IMR-90 (cell line): ENCODE measurements around the gene CFAP90. TPM values are rescaled to one million over a fixed set of nuclear protein-coding genes. Genes with fewer than 3 reads are reported as not detected.

Source experiments
- ATAC-seq: fragments of 200-7000 bp; cut with Tn5 transposase; 2 replicates; pipeline ENCODE4 v1.9.1; 2020; ENCODE audit warnings: low read depth, mild to moderate bottlenecking, moderate library complexity
- BruUV-seq: library from RNA; stranded (reverse); fragments of 400-500 nt; replicated peaks from 2 replicates; lab custom pipeline; 2021; lab: Mats Ljungman, UMichigan
- CTCF ChIA-PET: fragments of 300-600 bp; formaldehyde crosslinking; extraction: SDS; loops from one replicate; lab custom pipeline; 2021; ENCODE audit warnings: antibody characterized with exemption; lab: Yijun Ruan, JAX
- POLR2A ChIA-PET: fragments of 300-600 bp; sonication (Branson Sonifier 250); formaldehyde crosslinking; loops from one replicate; lab custom pipeline; 2022; ENCODE audit warnings: antibody characterized with exemption; ENCODE audit not compliant: unreplicated experiment; lab: Charles Lee
- DNase-seq: peaks from one replicate; pipeline ENCODE4 v3.0.0; 2013
- H2AFZ ChIP-seq: replicated peaks from 2 replicates; pipeline ENCODE3; 2013; ENCODE audit warnings: low read length, mild to moderate bottlenecking; ENCODE audit not compliant: poor library complexity
- H2AK5ac ChIP-seq: 2 replicates; pipeline ENCODE4 v1.6.1; 2013; ENCODE audit warnings: low read depth, low read length, inconsistent platforms
- H2AK9ac ChIP-seq: replicated peaks from 2 replicates; pipeline ENCODE3; 2013; ENCODE audit warnings: mild to moderate bottlenecking, low read depth, low read length, moderate library complexity; ENCODE audit not compliant: poor library complexity
- H2BK120ac ChIP-seq: 2 replicates; pipeline ENCODE4 v1.6.1; 2013; ENCODE audit warnings: low read depth, low read length, inconsistent platforms
- H2BK15ac ChIP-seq: 3 replicates; pipeline ENCODE4 v1.6.1; 2013; ENCODE audit warnings: low read depth, low read length, inconsistent platforms
- H2BK20ac ChIP-seq: 2 replicates; pipeline ENCODE4 v1.6.1; 2013; ENCODE audit warnings: low read depth, mild to moderate bottlenecking, inconsistent platforms, low read length, moderate library complexity
- H2BK5ac ChIP-seq: 2 replicates; pipeline ENCODE4 v1.6.1; 2013; ENCODE audit warnings: mild to moderate bottlenecking, low read depth, low read length, inconsistent platforms; ENCODE audit not compliant: poor library complexity, severe bottlenecking
- H3K14ac ChIP-seq: replicated peaks from 2 replicates; pipeline ENCODE4 v1.6.1; 2013; ENCODE audit warnings: low read depth, low read length, inconsistent platforms
- H3K18ac ChIP-seq: 2 replicates; pipeline ENCODE4 v1.6.1; 2013; ENCODE audit warnings: low read depth, low read length, control low read depth
- H3K23ac ChIP-seq: 2 replicates; pipeline ENCODE4 v1.6.1; 2013; ENCODE audit warnings: low read depth, low read length, inconsistent platforms
- H3K27ac ChIP-seq: 2 replicates; pipeline ENCODE4 v1.5.1; 2013; ENCODE audit warnings: mild to moderate bottlenecking, control low read depth, low read length; ENCODE audit not compliant: insufficient read depth
- H3K27me3 ChIP-seq: 2 replicates; pipeline ENCODE4 v1.6.1; 2013; ENCODE audit warnings: low read length; ENCODE audit not compliant: control insufficient read depth, insufficient read depth
- H3K36me3 ChIP-seq: 2 replicates; pipeline ENCODE4 v1.6.1; 2013; ENCODE audit warnings: low read length, mixed read lengths; ENCODE audit not compliant: control insufficient read depth, insufficient read depth
- H3K4ac ChIP-seq: 2 replicates; pipeline ENCODE4 v1.6.1; 2013; ENCODE audit warnings: low read depth, low read length, inconsistent platforms
- H3K4me1 ChIP-seq: 2 replicates; pipeline ENCODE4 v1.6.1; 2013; ENCODE audit warnings: low read length, mixed read lengths; ENCODE audit not compliant: control insufficient read depth, insufficient read depth
- H3K4me2 ChIP-seq: 2 replicates; pipeline ENCODE4 v1.6.1; 2013; ENCODE audit warnings: low read depth, mild to moderate bottlenecking, control low read depth, low read length, moderate library complexity
- H3K4me3 ChIP-seq: 2 replicates; pipeline ENCODE4 v1.5.1; 2013; ENCODE audit warnings: low read depth, mild to moderate bottlenecking, control low read depth, low read length, moderate library complexity; ENCODE audit not compliant: insufficient read depth
- H3K56ac ChIP-seq: 2 replicates; pipeline ENCODE4 v1.6.1; 2013; ENCODE audit warnings: low read length, inconsistent platforms; ENCODE audit not compliant: insufficient read depth; ENCODE audit errors: extremely low read depth
- H3K79me1 ChIP-seq, 2 experiments: 2 replicates each; pipeline ENCODE4 v1.6.1; 2013; ENCODE audit warnings: low read length in 2 of 2, inconsistent platforms in 1 of 2, low read depth in 1 of 2
- H3K9ac ChIP-seq: 2 replicates; pipeline ENCODE4 v1.6.1; 2013; ENCODE audit warnings: low read depth, low read length, control low read depth
- H3K9me1 ChIP-seq: 2 replicates; pipeline ENCODE4 v1.6.1; 2013; ENCODE audit warnings: low read length, inconsistent platforms; ENCODE audit not compliant: insufficient read depth
- H3K9me3 ChIP-seq: 2 replicates; pipeline ENCODE4 v1.6.1; 2013; ENCODE audit warnings: low read length; ENCODE audit not compliant: control insufficient read depth, insufficient read depth
- H4K20me1 ChIP-seq: 2 replicates; pipeline ENCODE4 v1.6.1; 2013; ENCODE audit warnings: low read length, inconsistent platforms; ENCODE audit not compliant: insufficient read depth
- H4K5ac ChIP-seq: 2 replicates; pipeline ENCODE4 v1.6.1; 2013; ENCODE audit warnings: mild to moderate bottlenecking, low read depth, low read length, control low read depth
- H4K8ac ChIP-seq, 2 experiments: 2 replicates each; pipeline ENCODE4 v1.6.1; 2013; ENCODE audit warnings: low read depth in 2 of 2, low read length in 2 of 2, control low read depth in 1 of 2, inconsistent platforms in 1 of 2
- H4K91ac ChIP-seq: 2 replicates; pipeline ENCODE4 v1.6.1; 2013; ENCODE audit warnings: low read depth, low read length, inconsistent platforms; ENCODE audit not compliant: insufficient read depth
- MAFK ChIP-seq: IDR thresholded peaks from 2 replicates; pipeline ENCODE4 v1.6.1; 2012; ENCODE audit warnings: low read depth, low read length, improper control_type of control experiment
- MXI1 ChIP-seq: IDR thresholded peaks from 2 replicates; pipeline ENCODE4 v1.6.1; 2012; ENCODE audit warnings: low read depth, mild to moderate bottlenecking, low read length, moderate library complexity, borderline replicate concordance
- NFE2L2 ChIP-seq: fragments of 150-350 bp; IDR thresholded peaks from 2 replicates; pipeline ENCODE4 v1.6.1; 2016; ENCODE audit warnings: low read depth, mild to moderate bottlenecking, low read length
- POLR2A ChIP-seq: IDR thresholded peaks from 2 replicates; pipeline ENCODE4 v1.6.1; 2012; ENCODE audit warnings: mild to moderate bottlenecking, low read depth, low read length
- RCOR1 ChIP-seq: IDR thresholded peaks from 2 replicates; pipeline ENCODE4 v1.6.1; 2012; ENCODE audit warnings: mild to moderate bottlenecking, low read length, improper control_type of control experiment; ENCODE audit not compliant: insufficient replicate concordance
- RFX5 ChIP-seq: IDR thresholded peaks from 2 replicates; pipeline ENCODE4 v1.8.0; 2012; ENCODE audit warnings: low read depth, mild to moderate bottlenecking, low read length, moderate library complexity
- SMC3 ChIP-seq: fragments of 150-350 bp; IDR thresholded peaks from 2 replicates; pipeline ENCODE4 v1.6.1; 2016; ENCODE audit warnings: low read depth, mild to moderate bottlenecking, antibody characterized with exemption, low read length, moderate library complexity
- WGBS, 2 experiments: methylation state at CpG; one replicate each; pipeline versions ENCODE4 v1.1.5 to v1.1.7; 2013; ENCODE audit warnings: missing lambda C conversion rate in 2 of 2; ENCODE audit not compliant: insufficient read length in 1 of 2; ENCODE audit errors: extremely low coverage in 2 of 2; 5-methylcytosine and 5-hydroxymethylcytosine counted together
- dilution Hi-C: fragments of 300-500 bp; cut with HindIII; formaldehyde crosslinking; loops from one replicate; pipeline ENCODE4 v1.14.3; 2018; ENCODE audit warnings: low sequenced_read_pairs; ENCODE audit not compliant: unreplicated experiment
- in situ Hi-C: fragments of 300-500 bp; cut with MboI; formaldehyde crosslinking; loops from 3 replicates; pipeline ENCODE4 v1.14.3; 2019; ENCODE audit warnings: low sequenced_read_pairs, inconsistent platforms, mixed read lengths
- intact Hi-C: fragments of 100-400 bp; cut with micrococcal nuclease; formaldehyde crosslinking; loops from 2 replicates; pipeline ENCODE4 v1.10.0; 2022
- polyA plus RNA-seq, 3 experiments: library from polyadenylated mRNA; depleted of rRNA; stranded (reverse); fragments of >200 nt; gene quantifications; 2 replicates each; pipeline ENCODE4 v1.2.3, GENCODE V29; 2012; ENCODE audit warnings: low replicate concordance in 1 of 3
- total RNA-seq: library from RNA; depleted of rRNA; stranded (reverse); fragments of >200 nt; gene quantifications from 2 replicates; pipeline ENCODE4 v1.2.3, GENCODE V29; 2012
- TF ChIP-seq, protein P1 (sequence below): conservative IDR thresholded peaks from 2 replicates; pipeline ENCODE4 v1.5.1; 2012; ENCODE audit warnings: mild to moderate bottlenecking, low read depth, low read length, improper control_type of control experiment
- TF ChIP-seq, protein P2 (sequence below): fragments of 150-350 bp; IDR thresholded peaks from 2 replicates; pipeline ENCODE4 v1.6.1; 2017; ENCODE audit warnings: mild to moderate bottlenecking, antibody characterized with exemption, low read length, low read depth

Gene CFAP90
- total and polyA plus RNA-seq, 2 of the 4 experiments (the other 2 are of a cell fraction): 0.09 TPM; not detected in 1

DNA sequence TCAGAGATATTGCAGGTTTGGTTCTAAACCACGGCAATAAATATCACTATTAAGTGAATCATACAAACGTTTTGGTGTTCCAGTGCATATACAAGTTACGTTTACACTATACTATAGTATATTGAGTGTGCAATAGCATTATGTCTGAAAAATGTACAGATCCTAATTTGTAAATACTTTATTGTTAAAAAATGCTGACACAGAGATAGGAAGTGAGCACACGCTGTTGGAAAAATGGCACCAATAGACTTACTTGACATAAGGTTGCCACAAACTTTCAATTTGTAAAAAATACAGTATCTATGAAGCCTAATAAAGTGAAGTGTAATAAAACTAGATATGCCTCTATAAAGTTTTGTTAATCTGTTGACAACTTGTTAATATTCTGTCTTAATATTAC lies 16.0 kb downstream of the CFAP90 start:
- POLR2A ChIA-PET: no interaction called here
- in situ Hi-C loops: no loop called here

More for the DNA sequence above, 16.0 kb downstream of the CFAP90 start:
- no peak overlapping the region for H3K9ac ChIP-seq
- DNase-seq: no peak
- H4K8ac ChIP-seq: no peak overlapping the region
- no peaks in the 10 kb centered on the region for H3K79me1 ChIP-seq
- no peak overlapping the region for H3K18ac ChIP-seq
- H3K4me1 ChIP-seq: no peaks in the 10 kb centered on the region
- intact Hi-C loops (no loop called here), dilution Hi-C loops (no loop called here)
- no peak overlapping the region for H3K56ac ChIP-seq
- no peaks in the 10 kb centered on the region for H3K9me1 ChIP-seq
- no peak overlapping the region for H3K27ac ChIP-seq
- CTCF ChIA-PET: no interaction called here
- H4K20me1 ChIP-seq: no peaks in the 10 kb centered on the region
- no peak overlapping the region for H2AK5ac ChIP-seq
- no peaks in the 10 kb centered on the region for H3K9me3 ChIP-seq
- no peak overlapping the region for H2BK5ac ChIP-seq
- no peak overlapping the region for H4K91ac ChIP-seq
- H3K4me3 ChIP-seq: no peak overlapping the region
- H2BK120ac ChIP-seq: no peak overlapping the region
- no peaks in the 10 kb centered on the region for H3K36me3 ChIP-seq
- H2AK9ac ChIP-seq: no peak overlapping the region
- no TSS peak for BruUV-seq
- no peak overlapping the region for H3K23ac ChIP-seq
- H2BK20ac ChIP-seq: no peak overlapping the region
- H3K4me2 ChIP-seq: no peak overlapping the region
- H4K5ac ChIP-seq: no peak overlapping the region
- no peak overlapping the region for H2BK15ac ChIP-seq
- no peak overlapping the region for H3K4ac ChIP-seq
- no peak overlapping the region for H2AFZ ChIP-seq
- no peak for TF ChIP-seq SMC3
- TF ChIP-seq POLR2A: no peak
- TF ChIP-seq NFE2L2: no peak
- TF ChIP-seq RCOR1: no peak
- peak; percentile 37; the same call in 1 of the 2 replicates for TF ChIP-seq MAFK
- TF ChIP-seq MXI1: no peak
- TF ChIP-seq, protein P1, sequence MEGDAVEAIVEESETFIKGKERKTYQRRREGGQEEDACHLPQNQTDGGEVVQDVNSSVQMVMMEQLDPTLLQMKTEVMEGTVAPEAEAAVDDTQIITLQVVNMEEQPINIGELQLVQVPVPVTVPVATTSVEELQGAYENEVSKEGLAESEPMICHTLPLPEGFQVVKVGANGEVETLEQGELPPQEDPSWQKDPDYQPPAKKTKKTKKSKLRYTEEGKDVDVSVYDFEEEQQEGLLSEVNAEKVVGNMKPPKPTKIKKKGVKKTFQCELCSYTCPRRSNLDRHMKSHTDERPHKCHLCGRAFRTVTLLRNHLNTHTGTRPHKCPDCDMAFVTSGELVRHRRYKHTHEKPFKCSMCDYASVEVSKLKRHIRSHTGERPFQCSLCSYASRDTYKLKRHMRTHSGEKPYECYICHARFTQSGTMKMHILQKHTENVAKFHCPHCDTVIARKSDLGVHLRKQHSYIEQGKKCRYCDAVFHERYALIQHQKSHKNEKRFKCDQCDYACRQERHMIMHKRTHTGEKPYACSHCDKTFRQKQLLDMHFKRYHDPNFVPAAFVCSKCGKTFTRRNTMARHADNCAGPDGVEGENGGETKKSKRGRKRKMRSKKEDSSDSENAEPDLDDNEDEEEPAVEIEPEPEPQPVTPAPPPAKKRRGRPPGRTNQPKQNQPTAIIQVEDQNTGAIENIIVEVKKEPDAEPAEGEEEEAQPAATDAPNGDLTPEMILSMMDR: no peak
- no peak for TF ChIP-seq RFX5
- TF ChIP-seq, protein P2, sequence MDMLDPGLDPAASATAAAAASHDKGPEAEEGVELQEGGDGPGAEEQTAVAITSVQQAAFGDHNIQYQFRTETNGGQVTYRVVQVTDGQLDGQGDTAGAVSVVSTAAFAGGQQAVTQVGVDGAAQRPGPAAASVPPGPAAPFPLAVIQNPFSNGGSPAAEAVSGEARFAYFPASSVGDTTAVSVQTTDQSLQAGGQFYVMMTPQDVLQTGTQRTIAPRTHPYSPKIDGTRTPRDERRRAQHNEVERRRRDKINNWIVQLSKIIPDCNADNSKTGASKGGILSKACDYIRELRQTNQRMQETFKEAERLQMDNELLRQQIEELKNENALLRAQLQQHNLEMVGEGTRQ: no peak
- no CpG with 5 or more reads among the region's 4 CpGs for WGBS, 2 experiments
- ATAC-seq: no peak
- H3K27me3 ChIP-seq: no peaks in the 10 kb centered on the region
- no peak overlapping the region for H3K14ac ChIP-seq
